ENCODE results near the gene IDH3A.

DNA sequence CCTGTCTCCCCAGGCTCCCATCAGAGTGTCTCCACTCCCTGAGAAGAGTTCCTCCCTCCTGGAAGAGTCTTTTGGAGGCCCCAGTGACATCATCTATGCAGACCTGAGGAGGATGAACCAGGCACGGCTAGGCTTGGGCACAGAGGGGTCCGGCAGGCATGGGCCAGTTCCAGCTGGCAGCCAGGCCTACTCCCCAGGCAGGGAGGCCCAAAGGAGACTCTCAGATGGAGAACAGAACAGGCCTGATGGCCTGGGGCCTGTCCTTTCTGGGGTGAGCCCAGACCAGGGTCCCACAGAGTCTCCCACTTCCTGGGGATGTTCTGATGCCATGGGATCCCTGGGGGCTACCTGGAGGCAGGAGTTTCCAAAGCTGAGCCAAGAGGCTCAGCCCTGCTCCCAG, 48.3 kb upstream of the IDH3A start:
- TF ChIP-seq CTCF (conservative IDR thresholded peaks at IDR 0.05; ENCODE audit: low read length) (no peak), EZH2phosphoT487 (IDR thresholded peaks at IDR 0.05; ENCODE audit: borderline replicate concordance, low read depth, low read length) (no peak)
